ENCODE data around the gene HELZ. TPM values are rescaled to one million over a fixed set of nuclear protein-coding genes. Genes with fewer than 3 reads are reported as not detected.
"Not testable (repeated sequence)": the region's sequence is repeated elsewhere in the genome, so short reads cannot be mapped to it uniquely, and the experiment has no call there.

HELZ gene
- total RNA-seq, 1 donor from 2014 or later, result 51.1 TPM

DNA sequence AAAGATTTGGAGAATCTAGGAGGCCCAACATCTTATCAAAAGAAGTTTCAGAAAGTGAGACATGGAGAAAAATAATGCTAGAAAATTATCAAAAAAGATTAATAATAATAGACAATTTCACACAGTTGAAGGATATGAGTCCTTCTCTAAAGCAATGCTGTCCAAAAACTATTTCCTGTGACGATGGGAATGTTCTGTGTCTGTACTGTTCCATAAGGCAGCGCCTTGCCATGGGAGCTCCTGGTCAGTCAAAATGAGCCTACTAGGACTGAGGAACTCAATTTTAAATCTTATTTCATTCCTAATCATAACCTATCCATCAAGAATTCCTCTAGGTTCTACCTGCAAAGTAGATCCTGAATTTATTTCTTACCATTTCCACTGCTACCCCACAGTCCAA is 151.6 kb downstream of the HELZ start:
- Histone ChIP-seq H3K27me3 (ENCODE audit: control insufficient read depth, insufficient read depth, low read length) (no peaks in the 10 kb centered on the region), H3K4me3 (ENCODE audit: low read depth, low read length) (no peak overlapping the region), H3K36me3 (ENCODE audit: control insufficient read depth, insufficient read depth, low read length) (no peaks in the 10 kb centered on the region)
- FAIRE-seq (no peak), DNase-seq (ENCODE audit: low read depth) (no peak)
- no peak for TF ChIP-seq CTCF (IDR thresholded peaks at IDR 0.05; ENCODE audit: insufficient read depth, low read length, severe bottlenecking)

GRCh38 chr17:67092710-67093109 is 152.3 kb downstream of the HELZ start:
- not testable (repeated sequence) for H3K4me3 ChIP-seq (ENCODE audit: low read depth, low read length); H3K36me3 ChIP-seq (ENCODE audit: control insufficient read depth, insufficient read depth, low read length); FAIRE-seq; H3K27me3 ChIP-seq (ENCODE audit: control insufficient read depth, insufficient read depth, low read length); DNase-seq (ENCODE audit: low read depth)

DNA sequence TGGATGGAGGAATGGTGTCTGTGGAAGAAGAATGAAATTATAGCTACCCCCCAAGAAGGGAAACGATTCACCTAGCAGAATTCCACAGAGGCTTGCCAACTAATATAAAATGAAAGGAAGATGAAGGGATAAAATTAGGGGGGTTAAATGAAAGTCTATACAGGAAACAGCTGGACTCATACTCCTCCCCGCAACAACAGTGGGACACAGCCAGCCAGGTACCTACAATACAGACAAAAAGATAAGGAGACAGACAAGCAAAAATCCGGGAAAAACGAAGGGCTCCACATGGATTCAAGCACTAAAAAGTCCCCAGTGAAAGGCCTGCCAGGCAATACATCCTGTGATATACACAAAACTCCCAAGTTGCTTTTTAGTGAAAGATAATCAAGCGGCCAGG is 152.7 kb downstream of the HELZ start:
- DNase-seq (ENCODE audit: low read depth) (no peak), FAIRE-seq (no peak)
- H3K4me3 ChIP-seq (ENCODE audit: low read depth, low read length), result no peak overlapping the region
- no peak for TF ChIP-seq CTCF (IDR thresholded peaks at IDR 0.05; ENCODE audit: insufficient read depth, low read length, severe bottlenecking)
- no peaks in the 10 kb centered on the region for H3K36me3 ChIP-seq (ENCODE audit: control insufficient read depth, insufficient read depth, low read length)
- no peaks in the 10 kb centered on the region for H3K27me3 ChIP-seq (ENCODE audit: control insufficient read depth, insufficient read depth, low read length)

GRCh38 chr17:67090341-67090740 is 154.7 kb downstream of the HELZ start:
- DNase-seq (ENCODE audit: low read depth) (no peak), FAIRE-seq (no peak)
- peaks cover 4% of the 10 kb centered on the region for H3K36me3 ChIP-seq (ENCODE audit: control insufficient read depth, insufficient read depth, low read length)
- no peaks in the 10 kb centered on the region for H3K27me3 ChIP-seq (ENCODE audit: control insufficient read depth, insufficient read depth, low read length)
- TF ChIP-seq CTCF (IDR thresholded peaks at IDR 0.05; ENCODE audit: insufficient read depth, low read length, severe bottlenecking), result no peak
- H3K4me3 ChIP-seq (ENCODE audit: low read depth, low read length), result no peak overlapping the region

DNA sequence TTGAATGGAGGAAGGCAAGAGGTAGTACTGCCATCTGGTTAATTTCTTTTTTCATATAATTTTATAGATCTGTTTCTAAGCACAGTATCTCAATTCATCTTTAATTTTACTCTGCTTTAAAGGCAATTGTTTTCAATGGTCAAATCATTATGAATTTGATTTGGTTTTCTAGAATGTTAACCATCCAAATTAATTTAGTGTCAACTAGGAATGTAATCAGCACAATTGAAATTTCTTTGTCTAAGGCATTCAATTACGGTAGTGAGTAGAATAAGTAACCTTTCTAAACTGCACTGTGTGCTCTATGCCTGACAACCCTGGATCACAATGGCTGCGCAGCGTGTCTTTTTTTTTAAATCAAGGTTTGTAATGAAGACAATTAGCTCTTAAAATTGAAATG is 156.4 kb downstream of the HELZ start:
- peaks cover 5% of the 10 kb centered on the region for H3K36me3 ChIP-seq (ENCODE audit: control insufficient read depth, insufficient read depth, low read length)
- no peaks in the 10 kb centered on the region for H3K27me3 ChIP-seq (ENCODE audit: control insufficient read depth, insufficient read depth, low read length)
- no peak for TF ChIP-seq CTCF (IDR thresholded peaks at IDR 0.05; ENCODE audit: insufficient read depth, low read length, severe bottlenecking)
- no peak overlapping the region for H3K4me3 ChIP-seq (ENCODE audit: low read depth, low read length)
- no peak for FAIRE-seq
- no peak for DNase-seq (ENCODE audit: low read depth)

DNA sequence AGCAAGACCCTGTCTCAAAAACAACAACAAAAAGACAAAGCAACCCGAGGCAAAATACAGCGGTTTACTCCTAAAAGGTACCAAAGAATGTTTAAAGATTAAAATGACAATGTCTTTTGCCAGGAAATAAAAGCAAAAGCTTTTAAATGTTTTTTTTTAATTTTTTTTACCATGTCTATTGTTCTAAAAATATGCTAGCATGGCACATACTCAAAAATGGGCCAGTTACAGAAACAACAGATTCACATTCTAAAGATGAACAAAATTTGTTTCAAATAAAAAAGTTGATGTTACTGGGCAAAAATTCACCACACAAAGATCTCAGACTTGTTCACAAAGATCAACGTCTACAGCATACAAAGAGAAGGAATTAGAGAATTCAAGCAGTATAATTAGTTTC is 159.6 kb downstream of the HELZ start:
- FAIRE-seq, result no peak

More for the DNA sequence above, 159.6 kb downstream of the HELZ start:
- Histone ChIP-seq H3K36me3 (ENCODE audit: control insufficient read depth, insufficient read depth, low read length) (peaks cover 5% of the 10 kb centered on the region), H3K27me3 (ENCODE audit: control insufficient read depth, insufficient read depth, low read length) (no peaks in the 10 kb centered on the region), H3K4me3 (ENCODE audit: low read depth, low read length) (no peak overlapping the region)
- TF ChIP-seq CTCF (IDR thresholded peaks at IDR 0.05; ENCODE audit: insufficient read depth, low read length, severe bottlenecking), result no peak
- DNase-seq (ENCODE audit: low read depth), result no peak

Data from bronchial epithelial cell (primary cell).